ENCODE data around the gene C8G. TPM values are rescaled to one million over a fixed set of nuclear protein-coding genes. Genes with fewer than 3 reads are reported as not detected.

The C8G gene
- total RNA-seq, 1 donor from 2014 or later, result not detected

- Histone ChIP-seq H3K36me3 (ENCODE audit: control insufficient read depth, insufficient read depth, low read length) (no peaks in the 10 kb centered on the region), H3K27me3 (ENCODE audit: control insufficient read depth, insufficient read depth, low read length) (no peaks in the 10 kb centered on the region), H3K4me3 (ENCODE audit: low read depth, low read length) (no peak overlapping the region)
- DNase-seq (ENCODE audit: low read depth), result no peak
- TF ChIP-seq CTCF (IDR thresholded peaks at IDR 0.05; ENCODE audit: insufficient read depth, low read length, poor library complexity, severe bottlenecking), result no peak
Measured at GRCh38 chr9:136927343-136928271, 17.4 kb upstream of the C8G start.

GRCh38 chr9:136928591-136928990 is 16.5 kb upstream of the C8G start:
- Histone ChIP-seq H3K4me3 (ENCODE audit: low read depth, low read length) (no peak overlapping the region), H3K36me3 (ENCODE audit: control insufficient read depth, insufficient read depth, low read length) (no peaks in the 10 kb centered on the region), H3K27me3 (ENCODE audit: control insufficient read depth, insufficient read depth, low read length) (no peaks in the 10 kb centered on the region)
- DNase-seq (ENCODE audit: low read depth), result no peak
- no peak for TF ChIP-seq CTCF (IDR thresholded peaks at IDR 0.05; ENCODE audit: insufficient read depth, low read length, poor library complexity, severe bottlenecking)

GRCh38 chr9:136930014-136930413 is 15.0 kb upstream of the C8G start:
- no peaks in the 10 kb centered on the region for H3K27me3 ChIP-seq (ENCODE audit: control insufficient read depth, insufficient read depth, low read length)
- no peak for DNase-seq (ENCODE audit: low read depth)
- no peak for TF ChIP-seq CTCF (IDR thresholded peaks at IDR 0.05; ENCODE audit: insufficient read depth, low read length, poor library complexity, severe bottlenecking)
- no peaks in the 10 kb centered on the region for H3K36me3 ChIP-seq (ENCODE audit: control insufficient read depth, insufficient read depth, low read length)
- H3K4me3 ChIP-seq (ENCODE audit: low read depth, low read length), result no peak overlapping the region

GRCh38 chr9:136931611-136932130 is 13.4 kb upstream of the C8G start:
- Histone ChIP-seq H3K27me3 (ENCODE audit: control insufficient read depth, insufficient read depth, low read length) (no peaks in the 10 kb centered on the region), H3K36me3 (ENCODE audit: control insufficient read depth, insufficient read depth, low read length) (no peaks in the 10 kb centered on the region), H3K4me3 (ENCODE audit: low read depth, low read length) (no peak overlapping the region)
- DNase-seq (ENCODE audit: low read depth), result no peak
- TF ChIP-seq CTCF (IDR thresholded peaks at IDR 0.05; ENCODE audit: insufficient read depth, low read length, poor library complexity, severe bottlenecking), result no peak

GRCh38 chr9:136934277-136934676 is 10.8 kb upstream of the C8G start:
- Histone ChIP-seq H3K4me3 (ENCODE audit: low read depth, low read length) (no peak overlapping the region), H3K36me3 (ENCODE audit: control insufficient read depth, insufficient read depth, low read length) (no peaks in the 10 kb centered on the region), H3K27me3 (ENCODE audit: control insufficient read depth, insufficient read depth, low read length) (no peaks in the 10 kb centered on the region)
- TF ChIP-seq CTCF (IDR thresholded peaks at IDR 0.05; ENCODE audit: insufficient read depth, low read length, poor library complexity, severe bottlenecking), result no peak
- DNase-seq (ENCODE audit: low read depth), result no peak
